Panc1 (cell line): ENCODE results near the gene LIPC.

Experiments
- POLR2AphosphoS5 ChIP-seq: IDR thresholded peaks from 2 replicates; pipeline ENCODE4 v1.6.1; 2012; ENCODE audit warnings: mild to moderate bottlenecking, low read depth, low read length, moderate library complexity
- SIN3A ChIP-seq: IDR thresholded peaks from 2 replicates; pipeline ENCODE4 v1.6.1; 2012; ENCODE audit warnings: low read depth, mild to moderate bottlenecking, low read length, moderate library complexity, borderline replicate concordance; ENCODE audit not compliant: insufficient read depth
- TCF7L2 ChIP-seq: IDR thresholded peaks from 2 replicates; pipeline ENCODE4 v1.6.1; 2011; ENCODE audit warnings: mild to moderate bottlenecking, low read depth, low read length, inconsistent platforms
- TF ChIP-seq, protein P1 (sequence below): fragments of 450-650 bp; IDR thresholded peaks from 2 replicates; pipeline ENCODE4 v1.5.1; 2017; ENCODE audit warnings: mild to moderate bottlenecking

DNA sequence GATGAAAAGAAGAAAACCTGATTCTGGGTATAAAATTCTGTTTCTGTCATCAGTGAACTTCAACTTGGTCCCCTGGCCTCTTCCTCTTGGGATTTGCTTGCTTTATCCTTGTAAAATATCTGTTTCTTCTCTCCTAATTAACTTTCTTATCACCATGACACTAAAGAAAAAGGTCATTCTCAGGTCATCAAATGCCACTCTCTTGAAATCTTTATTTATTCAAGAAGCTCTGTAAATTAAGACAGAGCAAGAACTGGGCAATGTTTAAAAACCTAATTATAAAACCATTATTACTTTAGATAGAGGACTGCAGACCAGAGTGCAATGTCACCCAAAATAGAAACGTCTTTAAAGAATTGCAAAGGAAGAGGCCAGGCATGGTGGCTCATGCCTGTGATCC lies 6.0 kb upstream of the LIPC start:
- TF ChIP-seq, protein P1, sequence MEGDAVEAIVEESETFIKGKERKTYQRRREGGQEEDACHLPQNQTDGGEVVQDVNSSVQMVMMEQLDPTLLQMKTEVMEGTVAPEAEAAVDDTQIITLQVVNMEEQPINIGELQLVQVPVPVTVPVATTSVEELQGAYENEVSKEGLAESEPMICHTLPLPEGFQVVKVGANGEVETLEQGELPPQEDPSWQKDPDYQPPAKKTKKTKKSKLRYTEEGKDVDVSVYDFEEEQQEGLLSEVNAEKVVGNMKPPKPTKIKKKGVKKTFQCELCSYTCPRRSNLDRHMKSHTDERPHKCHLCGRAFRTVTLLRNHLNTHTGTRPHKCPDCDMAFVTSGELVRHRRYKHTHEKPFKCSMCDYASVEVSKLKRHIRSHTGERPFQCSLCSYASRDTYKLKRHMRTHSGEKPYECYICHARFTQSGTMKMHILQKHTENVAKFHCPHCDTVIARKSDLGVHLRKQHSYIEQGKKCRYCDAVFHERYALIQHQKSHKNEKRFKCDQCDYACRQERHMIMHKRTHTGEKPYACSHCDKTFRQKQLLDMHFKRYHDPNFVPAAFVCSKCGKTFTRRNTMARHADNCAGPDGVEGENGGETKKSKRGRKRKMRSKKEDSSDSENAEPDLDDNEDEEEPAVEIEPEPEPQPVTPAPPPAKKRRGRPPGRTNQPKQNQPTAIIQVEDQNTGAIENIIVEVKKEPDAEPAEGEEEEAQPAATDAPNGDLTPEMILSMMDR: no peak
- TF ChIP-seq TCF7L2 (no peak), SIN3A (no peak), POLR2AphosphoS5 (no peak)
